C4-2B (cell line): Measurements from ENCODE around the gene NR3C2.

ENCODE experiments used
- ZFX ChIP-seq: fragments of 450-650 bp; IDR thresholded peaks from 2 replicates; pipeline ENCODE4 v1.6.1; 2017
- TF ChIP-seq, protein P1 (sequence below): fragments of 450-650 bp; conservative IDR thresholded peaks from 2 replicates; pipeline ENCODE4 v1.5.1; 2017; ENCODE audit warnings: mild to moderate bottlenecking

DNA sequence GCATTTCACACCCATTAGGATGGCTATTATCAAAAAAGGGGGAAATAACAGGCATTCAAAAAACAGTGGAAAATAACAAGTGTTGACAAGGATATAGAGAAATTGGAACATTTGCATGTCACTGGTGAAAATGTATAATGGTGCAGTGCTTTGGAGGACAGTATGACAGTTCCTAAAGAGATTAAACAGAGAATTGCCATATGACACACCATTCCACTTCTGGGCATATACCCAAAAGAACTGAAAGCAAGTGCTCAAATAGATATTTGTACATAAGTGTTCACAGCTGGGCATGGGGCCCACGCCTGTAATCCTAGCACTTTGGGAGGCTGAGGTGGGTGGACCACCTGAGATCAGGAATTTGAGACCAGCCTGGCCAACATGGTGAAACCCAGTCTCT, 348.1 kb downstream of the NR3C2 start:
- TF ChIP-seq, protein P1, sequence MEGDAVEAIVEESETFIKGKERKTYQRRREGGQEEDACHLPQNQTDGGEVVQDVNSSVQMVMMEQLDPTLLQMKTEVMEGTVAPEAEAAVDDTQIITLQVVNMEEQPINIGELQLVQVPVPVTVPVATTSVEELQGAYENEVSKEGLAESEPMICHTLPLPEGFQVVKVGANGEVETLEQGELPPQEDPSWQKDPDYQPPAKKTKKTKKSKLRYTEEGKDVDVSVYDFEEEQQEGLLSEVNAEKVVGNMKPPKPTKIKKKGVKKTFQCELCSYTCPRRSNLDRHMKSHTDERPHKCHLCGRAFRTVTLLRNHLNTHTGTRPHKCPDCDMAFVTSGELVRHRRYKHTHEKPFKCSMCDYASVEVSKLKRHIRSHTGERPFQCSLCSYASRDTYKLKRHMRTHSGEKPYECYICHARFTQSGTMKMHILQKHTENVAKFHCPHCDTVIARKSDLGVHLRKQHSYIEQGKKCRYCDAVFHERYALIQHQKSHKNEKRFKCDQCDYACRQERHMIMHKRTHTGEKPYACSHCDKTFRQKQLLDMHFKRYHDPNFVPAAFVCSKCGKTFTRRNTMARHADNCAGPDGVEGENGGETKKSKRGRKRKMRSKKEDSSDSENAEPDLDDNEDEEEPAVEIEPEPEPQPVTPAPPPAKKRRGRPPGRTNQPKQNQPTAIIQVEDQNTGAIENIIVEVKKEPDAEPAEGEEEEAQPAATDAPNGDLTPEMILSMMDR, result no peak
- no peak for TF ChIP-seq ZFX
